Hepatocyte (in vitro differentiated cells): ENCODE measurements around the gene GTF3C2.

ENCODE experiments used
- CTCF ChIP-seq: fragments of 200-600 bp; sonication (generic); IDR thresholded peaks from 2 replicates; pipeline ENCODE4 v1.5.1; 2016; ENCODE audit warnings: antibody characterized with exemption, mild to moderate bottlenecking; ENCODE audit not compliant: poor library complexity
- EZH2 ChIP-seq: fragments of 200-600 bp; sonication (generic); IDR thresholded peaks from 2 replicates; pipeline ENCODE4 v1.6.1; 2016; ENCODE audit warnings: antibody characterized with exemption, mild to moderate bottlenecking, borderline replicate concordance

DNA sequence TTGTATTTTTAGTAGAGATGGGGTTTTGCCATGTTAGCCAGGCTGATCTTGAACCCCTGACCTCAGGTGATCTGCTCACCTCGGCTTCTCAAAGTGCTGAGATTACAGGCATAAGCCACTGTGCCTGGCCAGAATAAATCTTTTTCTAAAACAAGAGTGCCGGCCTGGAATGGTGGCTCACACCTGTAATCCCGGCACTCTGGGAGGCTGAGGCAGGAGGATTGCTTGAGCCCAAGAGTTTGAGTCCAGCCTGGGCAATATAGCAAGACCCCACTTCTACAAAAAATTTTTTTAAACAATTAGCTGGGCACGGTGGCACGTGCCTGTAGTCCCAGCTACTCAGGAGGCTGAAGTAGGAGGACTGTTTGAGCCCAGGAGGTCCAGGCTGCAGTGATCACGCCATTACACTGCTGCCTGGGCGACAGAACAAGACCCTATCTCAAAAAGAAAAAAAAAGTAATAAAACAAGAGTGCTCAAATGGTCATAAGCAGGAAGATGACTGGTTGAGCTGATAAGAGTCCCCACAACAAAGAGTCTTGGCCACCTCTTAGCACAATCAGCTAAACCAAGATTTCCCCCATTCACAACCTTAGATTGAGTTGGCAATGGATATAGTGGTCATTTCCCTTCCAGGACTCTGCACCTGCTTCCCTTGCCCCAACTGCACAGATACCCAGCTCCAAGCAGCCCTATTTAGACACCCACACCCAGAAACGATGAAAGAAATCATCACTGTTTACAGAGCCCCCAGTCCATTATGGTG, 42.5 kb downstream of the GTF3C2 start:
- TF ChIP-seq CTCF (no peak), EZH2 (no peak)
